NCI-H1048 (cell line): Measurements from ENCODE around the gene DCAF10.
"Not testable (repeated sequence)": the region's sequence is repeated elsewhere in the genome, so short reads cannot be mapped to it uniquely, and the experiment has no call there.

Experiments
- DNase-seq: peaks from one replicate; lab custom pipeline; 2025; lab: John Stamatoyannopoulos, UW

Gene DCAF10

DNA sequence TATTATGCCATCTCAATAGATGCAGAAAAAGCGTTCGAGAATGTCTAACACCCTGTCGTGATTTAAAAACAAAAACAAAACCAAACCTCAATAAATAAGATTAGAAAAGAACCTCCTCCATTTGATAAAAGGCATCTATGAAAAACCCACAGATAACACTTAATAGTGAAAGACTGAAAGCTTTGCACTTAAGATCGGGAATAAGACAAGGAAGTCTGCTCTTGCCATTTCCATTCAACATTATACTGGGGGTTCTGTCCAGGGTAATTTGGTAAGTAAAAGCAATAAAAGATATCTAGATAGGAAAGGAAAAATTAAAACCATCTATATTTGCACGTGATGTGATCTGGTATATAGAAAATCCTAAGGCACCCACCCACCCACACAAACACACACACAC, 8.5 kb upstream of the DCAF10 start:
- no peak for DNase-seq

DNA sequence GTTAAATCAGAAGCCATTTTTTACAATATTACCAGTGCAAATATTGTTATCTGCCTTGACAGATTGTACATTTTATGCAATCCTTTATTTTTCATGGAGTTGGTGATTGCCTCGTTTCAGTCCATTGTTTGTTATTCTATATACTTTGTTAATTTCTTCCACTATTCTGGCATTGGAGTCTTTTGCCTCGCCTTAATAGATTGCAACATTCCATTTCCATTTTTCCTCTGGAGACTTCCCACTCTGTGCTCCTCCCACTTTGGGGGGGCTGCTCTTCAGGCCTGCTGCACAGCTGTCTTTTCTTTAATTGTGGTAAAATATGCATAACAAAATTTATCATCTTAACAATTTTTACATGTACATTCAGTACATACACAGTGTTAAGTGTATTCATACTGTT, 4.4 kb upstream of the DCAF10 start:
- no peak for DNase-seq

DNA sequence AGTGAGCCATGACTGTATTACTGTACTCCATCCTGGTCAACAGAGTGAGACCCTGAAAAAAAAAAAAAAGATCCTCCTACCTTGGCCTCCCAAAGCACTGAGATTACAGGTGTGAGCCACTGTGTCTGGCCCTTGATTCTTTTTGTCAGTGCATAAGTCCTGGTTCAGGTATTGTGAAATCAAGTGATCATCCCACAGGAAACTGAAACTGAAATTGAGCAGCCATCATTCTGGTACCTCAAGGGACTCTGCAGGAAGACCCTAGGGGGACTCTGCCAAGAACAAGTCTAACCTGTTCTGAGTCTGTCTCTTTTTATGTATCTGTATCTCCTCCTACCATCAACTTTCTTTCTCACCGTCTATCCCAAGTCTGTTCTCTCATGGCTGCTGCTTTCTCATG, 1.9 kb upstream of the DCAF10 start:
- no peak for DNase-seq

- DNase-seq: no peak
Observed at GRCh38 chr9:37801287-37801850, 772 bp downstream of the DCAF10 start.

- no peak for DNase-seq
Observed at GRCh38 chr9:37801959-37802711, 1.5 kb downstream of the DCAF10 start.

GRCh38 chr9:37806271-37806670, 5.7 kb downstream of the DCAF10 start:
- DNase-seq: no peak

DNA sequence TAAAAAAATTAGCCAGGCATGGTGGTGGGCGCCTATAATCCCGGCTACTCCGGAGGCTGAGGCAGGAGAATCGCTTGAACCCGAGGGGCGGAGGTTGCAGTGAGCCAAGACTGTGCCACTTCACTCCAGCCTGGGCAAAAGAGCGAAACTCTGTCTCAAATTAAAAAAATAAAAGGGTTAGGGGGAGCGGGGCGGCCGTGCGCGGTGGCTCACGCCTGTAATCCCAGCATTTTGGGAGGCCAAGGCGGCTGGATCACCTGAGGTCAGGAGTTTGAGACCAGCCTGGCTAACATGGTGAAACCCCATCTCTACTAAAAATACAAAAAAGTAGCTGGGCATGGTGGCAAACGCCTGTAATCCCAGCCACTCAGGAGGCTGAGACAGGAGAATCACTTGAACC, 9.1 kb downstream of the DCAF10 start:
- DNase-seq: not testable (repeated sequence)

DNA sequence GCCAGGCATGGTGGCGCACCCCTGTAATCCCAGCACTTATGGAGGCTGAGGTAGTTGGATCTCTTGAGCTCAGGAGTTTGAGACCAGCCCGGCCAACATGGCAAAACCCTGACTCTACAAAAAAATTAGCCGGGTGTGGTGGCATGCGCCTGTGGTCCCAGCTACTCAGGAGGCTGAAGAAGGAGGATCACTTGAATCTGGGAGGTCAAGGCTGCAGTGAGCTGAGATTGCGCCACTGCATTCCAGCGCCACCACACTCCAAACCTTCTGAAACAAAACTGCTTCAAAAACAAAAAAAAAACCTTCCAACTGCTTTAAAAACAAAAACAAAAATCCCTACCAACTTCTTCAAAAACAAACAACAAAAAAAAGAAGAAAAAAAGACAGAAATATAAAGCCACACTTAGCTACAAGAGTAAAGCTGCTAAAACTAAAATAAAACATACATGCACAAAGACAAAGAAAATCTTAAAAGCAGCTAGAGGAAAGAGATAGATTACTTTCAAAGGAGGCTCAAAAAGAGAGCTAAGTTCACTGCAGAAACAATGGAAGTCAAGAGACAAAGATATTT, 11.4 kb downstream of the DCAF10 start:
- DNase-seq: no peak

DNA sequence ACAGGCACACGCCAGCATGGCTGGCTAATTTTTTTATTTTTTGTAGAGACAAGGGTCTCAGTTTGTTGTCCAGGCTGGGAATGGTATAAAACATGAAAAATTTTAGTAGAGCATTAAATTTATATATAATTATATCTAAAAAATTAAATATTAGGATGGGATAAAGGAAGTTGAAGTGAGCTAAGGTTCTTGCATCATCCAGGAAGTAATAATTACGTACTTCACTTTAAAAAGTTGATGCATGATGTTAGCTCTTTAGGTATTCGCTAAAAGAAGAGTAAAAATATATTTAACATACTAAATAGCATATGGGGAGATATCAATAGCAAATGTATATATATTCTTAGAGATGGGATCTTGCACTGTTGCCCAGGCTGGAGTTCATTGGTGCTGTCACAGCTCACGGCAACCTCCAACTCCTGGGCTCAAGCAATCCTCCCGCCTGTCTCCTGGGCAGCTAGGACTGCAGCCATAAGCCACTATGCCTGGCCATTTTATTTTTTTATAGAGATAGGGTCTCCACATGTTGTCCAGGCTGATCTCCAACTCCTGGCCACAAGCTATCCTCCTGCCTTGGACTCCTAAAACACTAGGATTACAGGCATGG, 12.3 kb downstream of the DCAF10 start:
- no peak for DNase-seq

DNA sequence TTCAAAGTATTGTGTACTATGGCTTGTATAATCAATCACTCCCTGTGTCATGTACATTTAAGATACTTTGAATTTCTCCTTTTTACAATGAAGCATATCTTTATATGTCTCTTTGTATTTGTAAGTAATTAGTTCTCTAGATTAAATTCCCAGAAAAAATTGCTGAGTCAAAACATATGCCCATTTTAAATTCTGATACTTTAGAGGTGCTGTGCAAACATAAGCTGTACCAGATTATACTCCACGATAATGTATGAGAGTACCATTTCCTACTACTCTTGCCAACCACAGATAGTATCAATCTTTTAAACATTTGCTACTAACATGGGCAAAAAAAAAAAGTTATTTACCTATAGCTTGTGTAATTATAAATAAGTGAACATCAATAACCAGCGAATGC, 18.3 kb downstream of the DCAF10 start:
- DNase-seq: no peak

DNA sequence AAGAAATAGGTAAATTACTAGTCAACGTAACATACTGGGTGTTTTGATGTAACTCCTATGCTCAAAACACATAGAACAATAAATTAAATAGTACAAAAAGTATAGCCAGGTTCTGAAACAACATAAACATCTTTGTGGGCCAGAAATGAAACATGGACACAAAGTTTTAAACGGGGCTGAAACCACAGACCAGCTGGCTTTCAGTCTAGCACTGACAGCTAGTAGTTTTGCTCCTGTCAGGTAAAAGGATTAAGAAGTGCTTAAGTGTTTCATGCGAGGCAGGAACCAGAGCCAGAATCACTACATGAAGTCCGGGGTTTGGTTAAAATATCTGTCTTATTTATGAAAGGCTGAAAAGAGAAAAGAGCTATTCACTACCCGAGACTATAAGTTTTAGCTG, 19.5 kb downstream of the DCAF10 start:
- no peak for DNase-seq

DNA sequence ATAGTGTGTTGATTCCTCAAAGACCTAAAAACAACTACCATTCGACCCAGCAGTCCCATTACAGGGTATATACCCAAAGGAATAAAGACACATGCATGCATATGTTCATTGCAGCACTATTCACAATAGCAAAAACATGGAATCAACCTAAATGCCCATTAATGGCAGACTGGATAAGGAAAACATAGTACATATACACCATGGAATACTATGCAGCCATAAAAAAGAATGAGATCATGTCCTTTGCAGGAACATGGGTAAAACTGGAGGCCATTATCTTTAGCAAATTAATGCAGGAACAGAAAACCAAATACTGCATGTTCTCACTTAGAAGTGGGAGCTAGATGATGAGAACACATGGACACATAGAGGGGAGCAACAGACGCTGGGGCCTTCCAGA, 24.6 kb downstream of the DCAF10 start:
- not testable (repeated sequence) for DNase-seq

DNA sequence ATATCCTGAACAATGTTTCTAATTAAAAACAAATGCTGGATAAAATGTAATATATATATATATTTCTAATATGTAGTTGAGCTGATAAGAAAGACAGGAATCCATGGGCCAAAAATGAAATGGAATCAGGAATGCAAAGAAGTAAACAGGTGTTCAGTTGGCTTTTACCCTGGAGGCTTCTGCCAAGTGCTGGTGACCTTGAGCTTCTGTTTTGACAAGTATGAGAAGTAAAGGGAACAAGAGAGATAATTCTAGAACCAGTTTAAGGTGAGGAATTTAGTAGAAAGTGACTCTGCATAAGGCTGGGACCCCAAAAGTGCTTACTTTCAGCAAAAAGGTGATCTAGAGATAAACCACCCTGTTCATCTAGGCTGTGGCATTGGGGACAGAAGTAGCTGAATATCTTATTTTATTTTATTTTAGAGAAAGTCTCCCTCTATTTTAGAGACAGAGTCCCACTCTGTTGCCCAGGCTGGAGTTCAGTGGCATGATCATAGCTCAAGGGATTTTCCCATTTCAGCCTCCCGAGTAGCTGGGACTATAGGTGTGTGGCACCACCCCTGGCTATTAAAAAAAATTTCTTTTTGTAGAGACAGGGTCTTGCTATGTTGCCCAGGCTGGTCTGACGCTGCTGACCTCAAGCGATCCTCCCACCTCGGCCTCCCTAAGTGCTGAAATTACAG, 27.0 kb downstream of the DCAF10 start:
- no peak for DNase-seq

DNA sequence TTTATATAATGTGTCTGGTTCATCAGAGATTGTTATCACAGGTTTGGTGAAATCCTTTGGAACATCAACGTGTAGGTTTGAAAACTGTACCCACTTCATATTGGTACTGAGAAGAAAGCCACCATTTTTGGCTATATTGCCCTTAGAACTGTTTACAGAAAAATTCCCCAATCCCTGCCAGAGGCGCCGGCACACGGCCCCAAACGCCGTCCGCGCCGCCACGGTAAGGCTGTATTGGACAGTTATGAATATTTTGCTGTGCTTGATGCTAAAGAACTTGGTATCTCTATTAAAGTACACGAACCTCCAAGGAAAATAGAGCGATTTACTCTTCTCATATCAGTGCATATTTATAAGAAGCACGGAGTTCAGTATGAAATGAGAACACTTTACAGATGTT, 35.2 kb downstream of the DCAF10 start:
- DNase-seq: no peak

GRCh38 chr9:37836386-37836785, 35.8 kb downstream of the DCAF10 start:
- no peak for DNase-seq

- no peak for DNase-seq
Observed at GRCh38 chr9:37839496-37840461, 39.2 kb downstream of the DCAF10 start.

GRCh38 chr9:37840560-37841194, 40.1 kb downstream of the DCAF10 start:
- no peak for DNase-seq

- DNase-seq: no peak
Observed at GRCh38 chr9:37852222-37852621, 51.6 kb downstream of the DCAF10 start.

DNA sequence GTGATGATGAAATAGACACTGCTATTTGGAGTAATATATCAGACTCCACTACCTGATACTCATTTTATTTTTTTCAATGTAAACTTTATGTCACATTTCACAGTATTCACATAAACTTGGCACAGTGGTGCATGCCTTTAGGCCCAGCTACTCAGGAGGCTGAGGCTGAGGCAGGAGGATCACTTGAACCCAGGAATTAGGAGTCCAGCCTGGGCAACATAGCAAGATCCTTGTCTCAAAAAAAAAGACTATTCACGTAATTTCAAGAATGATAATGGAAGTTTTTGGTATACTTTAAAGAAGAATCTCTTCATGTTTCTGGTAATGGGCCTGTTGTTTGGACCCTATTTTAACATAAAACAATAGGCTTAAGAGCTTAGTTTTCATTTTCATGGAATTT, 56.0 kb downstream of the DCAF10 start:
- no peak for DNase-seq

- DNase-seq: no peak
Observed at GRCh38 chr9:37859043-37859442, 58.4 kb downstream of the DCAF10 start.

DNA sequence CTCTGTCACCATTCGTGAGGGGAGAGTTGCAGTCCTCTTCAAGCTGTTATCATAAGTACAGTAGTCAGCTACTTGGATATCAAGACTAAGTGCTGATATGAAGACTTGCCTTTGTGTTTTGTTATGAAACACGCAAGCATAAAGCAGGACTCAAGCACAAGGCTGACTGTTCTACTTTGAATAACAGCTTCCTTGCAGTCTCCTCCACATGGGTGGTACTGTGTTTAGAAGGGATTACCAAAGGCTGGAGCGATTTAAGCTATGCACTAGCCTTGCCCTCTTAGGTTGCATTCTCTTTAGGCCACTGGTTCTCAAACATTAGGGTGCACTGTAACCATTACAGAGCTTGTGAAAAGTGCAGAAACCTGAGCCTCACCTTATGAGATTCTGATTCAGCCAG, 61.9 kb downstream of the DCAF10 start:
- DNase-seq: no peak
